ENCODE data around the gene OR5W2.
"Not testable (repeated sequence)": the region's sequence is repeated elsewhere in the genome, so short reads cannot be mapped to it uniquely, and the experiment has no call there.

Gene OR5W2

GRCh38 chr11:55914482-55914881 is at the start of gene OR5W2:
Gene OR5W2 (minus strand): TSS chr11:55914582. CDS start chr11:55914582, 0 bp downstream.
- no peak for DNase-seq (ENCODE audit: low spot score)

GRCh38 chr11:55956521-55956920 is 42.1 kb upstream of the OR5W2 start:
- DNase-seq (ENCODE audit: low spot score) = no peak

GRCh38 chr11:55949330-55949729 is 34.9 kb upstream of the OR5W2 start:
- no peak for DNase-seq (ENCODE audit: low spot score)

- DNase-seq (ENCODE audit: low spot score) = peak; percentile 23
These were observed 28.5 kb upstream of the OR5W2 start for GRCh38 chr11:55942785-55943392.

- no peak for DNase-seq (ENCODE audit: low spot score)
These were observed 21.9 kb upstream of the OR5W2 start, which contains the start of gene OR5I1 for GRCh38 chr11:55936300-55936699. Gene OR5I1 (minus strand): TSS chr11:55936400. CDS start chr11:55936400, 0 bp downstream.

GRCh38 chr11:55920537-55920936 is 6.2 kb upstream of the OR5W2 start:
- DNase-seq (ENCODE audit: low spot score) = no peak

- no peak for DNase-seq (ENCODE audit: low spot score)
These were observed 12.1 kb downstream of the OR5W2 start for GRCh38 chr11:55902308-55902707.

GRCh38 chr11:55895216-55895615 is 19.2 kb downstream of the OR5W2 start:
- no peak for DNase-seq (ENCODE audit: low spot score)

- DNase-seq (ENCODE audit: low spot score) = not testable (repeated sequence)
These were observed 28.9 kb downstream of the OR5W2 start for GRCh38 chr11:55885481-55885880.

GRCh38 chr11:55884995-55885394 is 29.4 kb downstream of the OR5W2 start:
- not testable (repeated sequence) for DNase-seq (ENCODE audit: low spot score)

- not testable (repeated sequence) for DNase-seq (ENCODE audit: low spot score)
These were observed 31.4 kb downstream of the OR5W2 start, which contains the start of gene TRIM51 for GRCh38 chr11:55882997-55883396. Gene TRIM51 (plus strand): TSS chr11:55883297. CDS start chr11:55885429, 2,132 bp downstream.

- not testable (repeated sequence) for DNase-seq (ENCODE audit: low spot score)
These were observed 41.2 kb downstream of the OR5W2 start for GRCh38 chr11:55873146-55873545.

GRCh38 chr11:55872731-55873130 is 41.7 kb downstream of the OR5W2 start:
- not testable (repeated sequence) for DNase-seq (ENCODE audit: low spot score)

GRCh38 chr11:55867354-55867753 is 47.0 kb downstream of the OR5W2 start:
- DNase-seq (ENCODE audit: low spot score) = not testable (repeated sequence)

Data from iPS-NIHi11 (cell line).